ENCODE measurements around the gene ERCC2. TPM values are rescaled to one million over a fixed set of nuclear protein-coding genes. Genes with fewer than 3 reads are reported as not detected.

ERCC2 gene
- total and polyA plus RNA-seq, 2 of the 8 experiments (the other 6 are each of a cell fraction or from before 2014, with no cell fraction given): 107 to 117 TPM

DNA sequence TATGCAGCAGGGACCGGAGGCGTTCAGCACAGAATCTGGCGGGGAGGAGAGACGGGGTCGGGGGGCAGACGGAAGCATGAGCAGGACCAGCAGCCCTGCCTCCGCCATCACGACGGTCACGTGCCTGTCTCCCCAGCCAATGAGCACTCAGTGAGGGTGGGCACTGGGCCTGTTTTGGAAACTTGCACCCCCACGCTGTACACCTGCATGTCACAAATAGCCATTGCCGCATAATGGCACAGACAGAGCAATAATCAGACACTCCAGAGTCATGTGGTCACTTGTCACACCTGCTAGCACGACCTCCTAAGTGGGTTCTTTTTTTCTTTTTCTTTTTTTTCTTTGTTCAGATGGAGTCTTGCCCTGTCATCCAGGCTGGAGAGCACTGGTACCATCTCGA lies 8.8 kb downstream of the ERCC2 start:
- no peak overlapping the region for H3K27ac ChIP-seq (ENCODE audit: low read depth, low read length)
- no peaks in the 10 kb centered on the region for H3K9me3 ChIP-seq (ENCODE audit: insufficient read depth in 2 of 2, low read depth in 1 of 2, low read length in 1 of 2)
- H3K9ac ChIP-seq (replicated peaks in 1 of 4; ENCODE audit: extremely low read depth in 1 of 4, low read depth in 3 of 4, low read length in 3 of 4): no peak overlapping the region
- no peak overlapping the region for H3K23ac ChIP-seq (ENCODE audit: insufficient read length)
- FAIRE-seq (no peak), DNase-seq (ENCODE audit: low read depth in 1 of 2, low spot score in 2 of 2) (no peak)
- CTCF ChIA-PET (ENCODE audit: partially characterized antibody): no interaction called here
- no peak overlapping the region for H2BK15ac ChIP-seq (ENCODE audit: low read length)
- H3K4me2 ChIP-seq (ENCODE audit: insufficient read depth in 1 of 2, low read depth in 2 of 2, low read length in 2 of 2): no peak overlapping the region
- no peak overlapping the region for H4K8ac ChIP-seq (ENCODE audit: extremely low read depth, insufficient read depth, low read length)
- H3K18ac ChIP-seq (ENCODE audit: extremely low read depth, low read length): no peak overlapping the region
- H4K91ac ChIP-seq (replicated peaks; ENCODE audit: insufficient read length, low read length): no peak overlapping the region
- no peaks in the 10 kb centered on the region for H3K4me1 ChIP-seq (replicated peaks in 1 of 4; ENCODE audit: control insufficient read depth in 3 of 4, insufficient read depth in 4 of 4, low read length in 3 of 4)
- H4K5ac ChIP-seq (ENCODE audit: insufficient read length, low read depth, low read length): no peak overlapping the region
- 94% methylated on average over 14 of the region's 14 CpGs; no CpG with 5 or more reads in 1 of the 2 experiments for WGBS, 2 experiments (ENCODE audit: extremely low coverage in 1 of 2, insufficient coverage in 1 of 2, insufficient read length in 1 of 2, insufficient replicate concordance in 2 of 2, low coverage in 1 of 2, low lambda C conversion rate in 2 of 2, missing lambda C conversion rate in 1 of 2)
- H2BK20ac ChIP-seq (ENCODE audit: low read length): no peak overlapping the region
- peaks cover 0 to 24% of the 10 kb centered on the region in 2 experiments for H4K20me1 ChIP-seq (replicated peaks in 1 of 2; ENCODE audit: control insufficient read depth in 1 of 2, insufficient read depth in 2 of 2, low read length in 2 of 2)
- H2BK12ac ChIP-seq (ENCODE audit: low read depth, low read length): no peak overlapping the region
- TF ChIP-seq POLR2AphosphoS5 (IDR thresholded peaks at IDR 0.05; ENCODE audit: low read depth, low read length) (no peak), CBX5 (IDR thresholded peaks at IDR 0.05; ENCODE audit: low read depth, low read length) (no peak), GABPA (IDR thresholded peaks at IDR 0.05; ENCODE audit: borderline replicate concordance, insufficient read depth, low read length) (no peak), EGR1 (IDR thresholded peaks at IDR 0.05; ENCODE audit: borderline replicate concordance, low read depth, low read length) (no peak)
- TF ChIP-seq, protein P1, sequence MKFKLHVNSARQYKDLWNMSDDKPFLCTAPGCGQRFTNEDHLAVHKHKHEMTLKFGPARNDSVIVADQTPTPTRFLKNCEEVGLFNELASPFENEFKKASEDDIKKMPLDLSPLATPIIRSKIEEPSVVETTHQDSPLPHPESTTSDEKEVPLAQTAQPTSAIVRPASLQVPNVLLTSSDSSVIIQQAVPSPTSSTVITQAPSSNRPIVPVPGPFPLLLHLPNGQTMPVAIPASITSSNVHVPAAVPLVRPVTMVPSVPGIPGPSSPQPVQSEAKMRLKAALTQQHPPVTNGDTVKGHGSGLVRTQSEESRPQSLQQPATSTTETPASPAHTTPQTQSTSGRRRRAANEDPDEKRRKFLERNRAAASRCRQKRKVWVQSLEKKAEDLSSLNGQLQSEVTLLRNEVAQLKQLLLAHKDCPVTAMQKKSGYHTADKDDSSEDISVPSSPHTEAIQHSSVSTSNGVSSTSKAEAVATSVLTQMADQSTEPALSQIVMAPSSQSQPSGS (IDR thresholded peaks at IDR 0.05; ENCODE audit: low read length): no peak
- POLR2A ChIA-PET (ENCODE audit: partially characterized antibody): interaction anchor here (1.2 to 4.9 kb wide), 3 partner anchors 8 to 13 kb away, joined by 3 to 25 read pairs (median 3); no protein-coding TSS in a partner anchor
- H3K56ac ChIP-seq (replicated peaks; ENCODE audit: insufficient read length, low read depth, low read length): no peak overlapping the region
- no peak overlapping the region for H2BK120ac ChIP-seq (replicated peaks; ENCODE audit: low read depth, low read length)
- peaks cover 4% of the 10 kb centered on the region for H3K79me1 ChIP-seq (ENCODE audit: low read depth, low read length)
- H3K79me2 ChIP-seq (ENCODE audit: control insufficient read depth in 1 of 2, insufficient read depth in 2 of 2, low read length in 2 of 2): no peaks in the 10 kb centered on the region
- no peak overlapping the region for H2BK5ac ChIP-seq (ENCODE audit: low read depth, low read length)
- H3K4ac ChIP-seq (replicated peaks; ENCODE audit: insufficient read length, low read depth, low read length): no peak overlapping the region
- no peak overlapping the region for H2AK5ac ChIP-seq (ENCODE audit: low read depth, low read length)
- H3K4me3 ChIP-seq (ENCODE audit: extremely low read depth in 1 of 4, insufficient read depth in 2 of 4, low read depth in 3 of 4, low read length in 4 of 4): no peak overlapping the region
- H3K36me3 ChIP-seq (ENCODE audit: control insufficient read depth in 2 of 4, insufficient read depth in 4 of 4, low read length in 3 of 4): peaks cover 21 to 68% (median 44%) of the 10 kb centered on the region in 4 experiments
- H3K27me3 ChIP-seq (replicated peaks in 1 of 4; ENCODE audit: control insufficient read depth in 3 of 4, extremely low read depth in 1 of 4, insufficient read depth in 3 of 4, low read length in 3 of 4): no peaks in the 10 kb centered on the region
- H3K14ac ChIP-seq (ENCODE audit: insufficient read length): no peak overlapping the region
- H3K23me2 ChIP-seq (ENCODE audit: low read depth, low read length): no peaks in the 10 kb centered on the region
- no peak overlapping the region for H2AFZ ChIP-seq (ENCODE audit: low read length)
